ENCODE results near the gene CREB5.

DNA sequence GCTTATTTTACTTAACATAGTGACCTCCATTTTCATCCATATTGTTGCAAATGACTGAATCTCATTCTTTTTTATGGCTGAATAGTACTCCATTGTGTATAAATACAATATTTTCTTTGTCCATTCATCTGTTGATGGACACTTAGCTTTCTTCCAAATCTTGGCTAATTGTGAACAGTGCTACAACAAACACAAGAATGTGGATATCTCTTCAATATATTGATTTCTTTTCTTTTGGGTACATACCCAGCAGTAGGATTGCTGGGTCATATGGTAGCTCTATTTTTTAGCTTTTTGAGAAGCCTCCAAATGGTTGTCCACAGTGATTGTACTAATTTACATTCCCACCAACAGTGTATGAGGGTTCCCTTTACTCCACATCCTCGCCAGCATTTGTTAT lies 58.0 kb downstream of the CREB5 start:
- TF ChIP-seq, protein P1, sequence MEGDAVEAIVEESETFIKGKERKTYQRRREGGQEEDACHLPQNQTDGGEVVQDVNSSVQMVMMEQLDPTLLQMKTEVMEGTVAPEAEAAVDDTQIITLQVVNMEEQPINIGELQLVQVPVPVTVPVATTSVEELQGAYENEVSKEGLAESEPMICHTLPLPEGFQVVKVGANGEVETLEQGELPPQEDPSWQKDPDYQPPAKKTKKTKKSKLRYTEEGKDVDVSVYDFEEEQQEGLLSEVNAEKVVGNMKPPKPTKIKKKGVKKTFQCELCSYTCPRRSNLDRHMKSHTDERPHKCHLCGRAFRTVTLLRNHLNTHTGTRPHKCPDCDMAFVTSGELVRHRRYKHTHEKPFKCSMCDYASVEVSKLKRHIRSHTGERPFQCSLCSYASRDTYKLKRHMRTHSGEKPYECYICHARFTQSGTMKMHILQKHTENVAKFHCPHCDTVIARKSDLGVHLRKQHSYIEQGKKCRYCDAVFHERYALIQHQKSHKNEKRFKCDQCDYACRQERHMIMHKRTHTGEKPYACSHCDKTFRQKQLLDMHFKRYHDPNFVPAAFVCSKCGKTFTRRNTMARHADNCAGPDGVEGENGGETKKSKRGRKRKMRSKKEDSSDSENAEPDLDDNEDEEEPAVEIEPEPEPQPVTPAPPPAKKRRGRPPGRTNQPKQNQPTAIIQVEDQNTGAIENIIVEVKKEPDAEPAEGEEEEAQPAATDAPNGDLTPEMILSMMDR (conservative IDR thresholded peaks at IDR 0.05; ENCODE audit: low read length): no peak
- TF ChIP-seq EZH2phosphoT487 (IDR thresholded peaks at IDR 0.05; ENCODE audit: borderline replicate concordance): no peak

Measured in Loucy (cell line).